ENCODE data around the gene MPRIP. TPM values are rescaled to one million over a fixed set of nuclear protein-coding genes. Genes with fewer than 3 reads are reported as not detected.

Gene MPRIP
- total and polyA plus RNA-seq, 2 of the 13 experiments (the other 11 are each of a cell fraction or from before 2014, with no cell fraction given), result 50.2 to 52.4 TPM

- TF ChIP-seq BATF2 (CRISPR knock-in tag; IDR thresholded peaks at IDR 0.05) (peak; percentile 97), ZFX (CRISPR knock-in tag; IDR thresholded peaks at IDR 0.05; ENCODE audit: low read depth) (peak; percentile 73), GMEB1 (CRISPR knock-in tag; IDR thresholded peaks at IDR 0.05; ENCODE audit: borderline replicate concordance) (peak; percentile 95), TAF15 (IDR thresholded peaks at IDR 0.05; ENCODE audit: low read depth, low read length, poor library complexity, severe bottlenecking) (no peak), ZNF44 (CRISPR knock-in tag; IDR thresholded peaks at IDR 0.05) (peak; percentile 93; the same call in 1 of the 2 replicates), CBX5 (CRISPR knock-in tag; IDR thresholded peaks at IDR 0.05; ENCODE audit: borderline replicate concordance) (no peak; the same call in 1 of the 2 replicates), HIVEP1 (CRISPR knock-in tag; IDR thresholded peaks at IDR 0.05) (peak; percentile 80), GMEB2 (CRISPR knock-in tag; IDR thresholded peaks at IDR 0.05; ENCODE audit: low read depth) (peak; percentile 76), RFX1 (IDR thresholded peaks at IDR 0.05) (no peak), MAZ (IDR thresholded peaks at IDR 0.05; ENCODE audit: borderline replicate concordance, low read depth, low read length) (0 out of 2 replicates have a peak, but pooled peaks have one; percentile 18), MAZ (CRISPR knock-in tag; IDR thresholded peaks at IDR 0.05; ENCODE audit: low read depth) (peak; percentile 94), IKZF5 (CRISPR knock-in tag; IDR thresholded peaks at IDR 0.05) (no peak), ZNF468 (CRISPR knock-in tag; IDR thresholded peaks at IDR 0.05) (peak; percentile 99), FOXA1 (IDR thresholded peaks at IDR 0.05) (no peak), FOXA1 (CRISPR knock-in tag; IDR thresholded peaks at IDR 0.05) (no peak), REL (CRISPR knock-in tag; conservative IDR thresholded peaks at IDR 0.05) (peak; percentile 99), ZFP36L1 (CRISPR knock-in tag; IDR thresholded peaks at IDR 0.05) (peak; percentile 95; the same call in 1 of the 2 replicates), ZNF451 (CRISPR knock-in tag; IDR thresholded peaks at IDR 0.05) (peak; percentile 100), ZNF597 (CRISPR knock-in tag; IDR thresholded peaks at IDR 0.05) (no peak), ZBTB43 (CRISPR knock-in tag; conservative IDR thresholded peaks at IDR 0.05) (peak; percentile 55; the same call in 1 of the 2 replicates), POLR2A (IDR thresholded peaks at IDR 0.05; ENCODE audit: insufficient read depth in 1 of 2, low read depth in 2 of 2, low read length in 2 of 2) (peak; percentile 63 to 69; a peak in 3 of 4 replicates)
Observed at GRCh38 chr17:17206124-17206912, 164.1 kb downstream of the MPRIP start, which contains the start of gene PLD6 (continued).
